Astrocyte (in vitro differentiated cells and primary cell): ENCODE measurements around the gene SLC16A2. TPM values are rescaled to one million over a fixed set of nuclear protein-coding genes. Genes with fewer than 3 reads are reported as not detected.

Source experiments
- DNase-seq: peaks from one replicate; pipeline ENCODE4 v3.0.0-alpha.2; 2010; ENCODE audit warnings: low read depth
- FAIRE-seq: peaks from 2 replicates; lab custom pipeline; 2011; peaks lifted over from hg19 to GRCh38; lab: Jason Lieb, UNC
- H2AFZ ChIP-seq: 2 replicates; pipeline ENCODE4 v1.6.0; 2012; ENCODE audit warnings: low read depth, low read length, inconsistent platforms
- H3K27ac ChIP-seq: 2 replicates; pipeline ENCODE4 v1.5.1; 2011; ENCODE audit warnings: low read depth, low read length, inconsistent platforms
- H3K27me3 ChIP-seq: 2 replicates; pipeline ENCODE4 v1.6.0; 2011; ENCODE audit warnings: low read length, inconsistent platforms; ENCODE audit not compliant: insufficient read depth
- H3K36me3 ChIP-seq: 2 replicates; pipeline ENCODE4 v1.5.1; 2011; ENCODE audit warnings: low read length, inconsistent platforms; ENCODE audit not compliant: insufficient read depth
- H3K4me1 ChIP-seq: 2 replicates; pipeline ENCODE4 v1.5.1; 2011; ENCODE audit warnings: low read length, inconsistent platforms; ENCODE audit not compliant: insufficient read depth
- H3K4me2 ChIP-seq: 2 replicates; pipeline ENCODE4 v1.6.0; 2012; ENCODE audit warnings: low read length, inconsistent platforms
- H3K4me3 ChIP-seq: 2 replicates; pipeline ENCODE4 v1.5.1; 2011; ENCODE audit warnings: low read depth, mild to moderate bottlenecking, low read length, inconsistent platforms; ENCODE audit not compliant: insufficient read depth
- H3K79me2 ChIP-seq: 2 replicates; pipeline ENCODE4 v1.6.0; 2012; ENCODE audit warnings: mild to moderate bottlenecking, low read length, inconsistent platforms; ENCODE audit not compliant: insufficient read depth
- H3K9ac ChIP-seq: 2 replicates; pipeline ENCODE4 v1.6.0; 2012; ENCODE audit warnings: mild to moderate bottlenecking, low read length, inconsistent platforms
- H3K9me3 ChIP-seq: 2 replicates; pipeline ENCODE4 v1.5.1; 2012; ENCODE audit warnings: low read depth, mild to moderate bottlenecking, low read length, inconsistent platforms; ENCODE audit not compliant: insufficient read depth
- H4K20me1 ChIP-seq: 2 replicates; pipeline ENCODE4 v1.6.0; 2012; ENCODE audit warnings: low read length, inconsistent platforms; ENCODE audit not compliant: insufficient read depth
- H3K27ac Mint-ChIP-seq: one replicate; pipeline ENCODE4 v1.8.0; 2021; ENCODE audit warnings: mild to moderate bottlenecking, mixed read lengths; ENCODE audit not compliant: unreplicated experiment
- H3K27me3 Mint-ChIP-seq: one replicate; pipeline ENCODE4 v1.8.0; 2021; ENCODE audit warnings: low read depth, mixed read lengths; ENCODE audit not compliant: unreplicated experiment
- H3K36me3 Mint-ChIP-seq: one replicate; pipeline ENCODE4 v1.8.0; 2021; ENCODE audit warnings: low read depth, mixed read lengths; ENCODE audit not compliant: unreplicated experiment
- H3K4me1 Mint-ChIP-seq: one replicate; pipeline ENCODE4 v1.8.0; 2021; ENCODE audit warnings: low read depth, mixed read lengths; ENCODE audit not compliant: unreplicated experiment
- H3K4me3 Mint-ChIP-seq: one replicate; pipeline ENCODE4 v1.8.0; 2021; ENCODE audit warnings: mild to moderate bottlenecking, moderate library complexity, mixed read lengths; ENCODE audit not compliant: unreplicated experiment
- H3K9me3 Mint-ChIP-seq: one replicate; pipeline ENCODE4 v1.8.0; 2021; ENCODE audit warnings: mild to moderate bottlenecking, mixed read lengths; ENCODE audit not compliant: unreplicated experiment
- EZH2 ChIP-seq: IDR thresholded peaks from 2 replicates; pipeline ENCODE4 v1.6.1; 2012; ENCODE audit warnings: mild to moderate bottlenecking, low read length, inconsistent platforms; ENCODE audit not compliant: insufficient read depth
- total RNA-seq: library from RNA; stranded (reverse); gene quantifications from 2 replicates; pipeline ENCODE4 v1.2.1, GENCODE V29; 2021
- TF ChIP-seq, protein P1 (sequence below): IDR thresholded peaks from 2 replicates; pipeline ENCODE4 v1.5.1; 2011; ENCODE audit warnings: low read depth, mild to moderate bottlenecking, inconsistent platforms, low read length, moderate library complexity; ENCODE audit not compliant: insufficient read depth

Gene SLC16A2
- total RNA-seq, 1 donor from 2014 or later = 21.1 TPM

GRCh38 chrX:74507191-74507590 lies 85.9 kb downstream of the SLC16A2 start:
- H3K79me2 ChIP-seq = no peaks in the 10 kb centered on the region
- no peaks in the 10 kb centered on the region for H3K27me3 ChIP-seq
- DNase-seq (no peak), FAIRE-seq (no peak)
- no peaks in the 10 kb centered on the region for H3K4me1 ChIP-seq
- Mint-ChIP-seq H3K36me3 (no peaks in the 10 kb centered on the region), H3K27ac (no peak overlapping the region), H3K27me3 (no peaks in the 10 kb centered on the region), H3K9me3 (no peaks in the 10 kb centered on the region), H3K4me1 (no peaks in the 10 kb centered on the region), H3K4me3 (no peak overlapping the region)
- H3K9me3 ChIP-seq = no peaks in the 10 kb centered on the region
- TF ChIP-seq, protein P1, sequence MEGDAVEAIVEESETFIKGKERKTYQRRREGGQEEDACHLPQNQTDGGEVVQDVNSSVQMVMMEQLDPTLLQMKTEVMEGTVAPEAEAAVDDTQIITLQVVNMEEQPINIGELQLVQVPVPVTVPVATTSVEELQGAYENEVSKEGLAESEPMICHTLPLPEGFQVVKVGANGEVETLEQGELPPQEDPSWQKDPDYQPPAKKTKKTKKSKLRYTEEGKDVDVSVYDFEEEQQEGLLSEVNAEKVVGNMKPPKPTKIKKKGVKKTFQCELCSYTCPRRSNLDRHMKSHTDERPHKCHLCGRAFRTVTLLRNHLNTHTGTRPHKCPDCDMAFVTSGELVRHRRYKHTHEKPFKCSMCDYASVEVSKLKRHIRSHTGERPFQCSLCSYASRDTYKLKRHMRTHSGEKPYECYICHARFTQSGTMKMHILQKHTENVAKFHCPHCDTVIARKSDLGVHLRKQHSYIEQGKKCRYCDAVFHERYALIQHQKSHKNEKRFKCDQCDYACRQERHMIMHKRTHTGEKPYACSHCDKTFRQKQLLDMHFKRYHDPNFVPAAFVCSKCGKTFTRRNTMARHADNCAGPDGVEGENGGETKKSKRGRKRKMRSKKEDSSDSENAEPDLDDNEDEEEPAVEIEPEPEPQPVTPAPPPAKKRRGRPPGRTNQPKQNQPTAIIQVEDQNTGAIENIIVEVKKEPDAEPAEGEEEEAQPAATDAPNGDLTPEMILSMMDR = no peak
- no peak for TF ChIP-seq EZH2
- no peak overlapping the region for H3K9ac ChIP-seq
- no peak overlapping the region for H3K27ac ChIP-seq
- H2AFZ ChIP-seq = no peak overlapping the region
- H3K36me3 ChIP-seq = no peaks in the 10 kb centered on the region
- H3K4me3 ChIP-seq = no peak overlapping the region
- H3K4me2 ChIP-seq = no peak overlapping the region
- H4K20me1 ChIP-seq = no peaks in the 10 kb centered on the region

DNA sequence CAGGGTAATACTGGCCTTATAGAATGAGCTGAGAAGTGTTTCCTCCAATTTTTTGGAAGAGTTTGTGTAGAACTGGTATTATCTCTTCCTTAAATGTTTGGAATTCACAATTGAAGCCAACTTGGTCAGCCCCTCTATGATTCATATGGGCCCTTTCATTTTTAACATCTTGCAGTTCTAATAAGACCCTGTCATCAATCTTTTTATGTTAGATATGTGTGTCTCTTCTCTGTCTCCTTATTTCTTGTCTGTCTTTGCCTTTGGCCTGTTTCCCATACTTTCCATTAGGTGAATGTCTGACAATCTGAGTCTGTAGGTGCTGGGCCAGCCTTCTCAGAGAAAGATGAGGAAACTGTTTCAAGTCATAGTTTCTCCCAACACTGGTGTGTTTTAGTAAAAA lies 88.7 kb downstream of the SLC16A2 start:
- no peaks in the 10 kb centered on the region for H3K4me1 Mint-ChIP-seq
- no peak overlapping the region for H3K4me2 ChIP-seq
- no peak overlapping the region for H3K27ac Mint-ChIP-seq
- peak; percentile 37 for DNase-seq
- TF ChIP-seq EZH2 = no peak
- TF ChIP-seq, protein P1 = no peak
- H3K79me2 ChIP-seq = no peaks in the 10 kb centered on the region
- no peaks in the 10 kb centered on the region for H3K27me3 ChIP-seq
- no peaks in the 10 kb centered on the region for H3K36me3 Mint-ChIP-seq
- no peaks in the 10 kb centered on the region for H3K4me1 ChIP-seq
- H3K4me3 ChIP-seq = no peak overlapping the region
- H3K27ac ChIP-seq = no peak overlapping the region
- H4K20me1 ChIP-seq = no peaks in the 10 kb centered on the region
- H3K36me3 ChIP-seq = no peaks in the 10 kb centered on the region
- H3K9me3 ChIP-seq = no peaks in the 10 kb centered on the region
- FAIRE-seq = peak; percentile 81
- no peak overlapping the region for H2AFZ ChIP-seq
- no peaks in the 10 kb centered on the region for H3K27me3 Mint-ChIP-seq
- no peaks in the 10 kb centered on the region for H3K9me3 Mint-ChIP-seq
- no peak overlapping the region for H3K4me3 Mint-ChIP-seq
- H3K9ac ChIP-seq = no peak overlapping the region

DNA sequence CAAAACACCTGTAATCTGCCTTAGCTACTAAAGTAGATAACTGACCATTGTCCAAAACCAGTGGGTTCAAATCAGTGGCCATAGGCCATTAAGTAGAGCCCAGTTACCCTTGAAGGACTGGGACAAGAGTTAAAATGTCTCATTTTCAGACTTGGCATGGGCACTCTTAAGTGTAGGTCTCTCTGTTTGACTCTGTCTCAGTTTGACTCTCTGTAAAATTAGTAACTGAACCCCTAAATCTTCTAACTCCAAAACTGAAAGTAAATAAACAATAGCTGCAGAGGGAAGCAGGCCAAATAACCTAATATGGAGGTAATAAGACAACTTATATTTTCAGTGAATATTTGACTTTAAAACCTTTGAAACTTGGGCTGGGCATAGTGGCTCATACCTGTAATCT lies 89.1 kb downstream of the SLC16A2 start:
- Mint-ChIP-seq H3K36me3 (no peaks in the 10 kb centered on the region), H3K27me3 (no peaks in the 10 kb centered on the region), H3K27ac (no peak overlapping the region), H3K4me1 (no peaks in the 10 kb centered on the region), H3K4me3 (no peak overlapping the region), H3K9me3 (no peaks in the 10 kb centered on the region)
- Histone ChIP-seq H3K4me1 (no peaks in the 10 kb centered on the region), H3K4me3 (no peak overlapping the region), H3K9ac (no peak overlapping the region), H3K36me3 (no peaks in the 10 kb centered on the region), H3K27ac (no peak overlapping the region), H2AFZ (no peak overlapping the region), H3K79me2 (no peaks in the 10 kb centered on the region), H4K20me1 (no peaks in the 10 kb centered on the region), H3K27me3 (no peaks in the 10 kb centered on the region), H3K4me2 (no peak overlapping the region), H3K9me3 (no peaks in the 10 kb centered on the region)
- FAIRE-seq (no peak), DNase-seq (no peak)
- TF ChIP-seq, protein P1 = no peak
- TF ChIP-seq EZH2 = no peak
